SK-N-SH (cell line): Measurements from ENCODE around the gene NEU4. TPM values are rescaled to one million over a fixed set of nuclear protein-coding genes. Genes with fewer than 3 reads are reported as not detected.

Source experiments
- CTCF ChIA-PET: fragments of 300-600, 350-600 bp; formaldehyde crosslinking; extraction: SDS; loops from one replicate; lab custom pipeline; 2021; lab: Yijun Ruan, JAX
- POLR2A ChIA-PET: fragments of 350-600 bp; sonication (Branson Sonifier 250); formaldehyde crosslinking; extraction: SDS; loops from one replicate; lab custom pipeline; 2020; ENCODE audit warnings: antibody characterized with exemption, inconsistent platforms; lab: Yijun Ruan, JAX
- DNase-seq: peaks from one replicate; pipeline ENCODE4 v3.0.0; 2012
- H2AFZ ChIP-seq: fragments of 200-600 bp; sonication (generic); 2 replicates; pipeline ENCODE4 v1.8.1; 2016; ENCODE audit warnings: antibody characterized with exemption, mild to moderate bottlenecking, low read depth
- H3F3A ChIP-seq: fragments of 200-600 bp; sonication (generic); replicated peaks from 2 replicates; pipeline ENCODE3; 2016; ENCODE audit warnings: antibody characterized with exemption, mild to moderate bottlenecking; ENCODE audit not compliant: insufficient read depth
- H3K27ac ChIP-seq, 2 experiments: fragments of 200-500 bp in 1 of 2; fragments of 200-600 bp in 1 of 2; sonication (Bioruptor generic) in 1 of 2; sonication (generic), shearing (Covaris generic) in 1 of 2; 2 replicates each; pipeline versions ENCODE4 v1.5.1 to v1.6.1; 2014 to 2016; ENCODE audit warnings: low read depth in 2 of 2, inconsistent platforms in 1 of 2, low read length in 1 of 2, mild to moderate bottlenecking in 1 of 2, mixed read lengths in 1 of 2
- H3K27me3 ChIP-seq: fragments of 200-600 bp; sonication (generic), shearing (Covaris generic); 2 replicates; pipeline ENCODE4 v1.6.1; 2016; ENCODE audit warnings: mixed run types; ENCODE audit not compliant: insufficient read depth
- H3K36me3 ChIP-seq, 2 experiments: fragments of 200-500 bp in 1 of 2; fragments of 200-600 bp in 1 of 2; sonication (Bioruptor generic) in 1 of 2; sonication (generic) in 1 of 2; replicated peaks in 1 of 2; 2 replicates each; pipeline versions ENCODE3 to v1.5.1; 2014 to 2016; ENCODE audit warnings: low read length in 1 of 2, mild to moderate bottlenecking in 1 of 2; ENCODE audit not compliant: insufficient read depth in 2 of 2, control insufficient read depth in 1 of 2
- H3K4me1 ChIP-seq, 2 experiments: fragments of 200-500 bp in 1 of 2; fragments of 200-600 bp in 1 of 2; sonication (Bioruptor generic) in 1 of 2; sonication (generic), shearing (Covaris generic) in 1 of 2; 2 replicates each; pipeline versions ENCODE4 v1.5.1 to v1.6.1; 2014 to 2016; ENCODE audit warnings: low read depth in 1 of 2, low read length in 1 of 2, mixed run types in 1 of 2; ENCODE audit not compliant: insufficient read depth in 2 of 2, control insufficient read depth in 1 of 2
- H3K4me2 ChIP-seq: fragments of 200-600 bp; sonication (generic), shearing (Covaris generic); 2 replicates; pipeline ENCODE4 v1.6.1; 2017; ENCODE audit warnings: mixed run types
- H3K4me3 ChIP-seq, 2 experiments: fragments of 200-500 bp in 1 of 2; fragments of 200-600 bp in 1 of 2; sonication (Bioruptor generic) in 1 of 2; sonication (generic), shearing (Covaris generic) in 1 of 2; 2 replicates each; pipeline versions ENCODE4 v1.5.1 to v1.8.1; 2014 to 2016; ENCODE audit warnings: low read depth in 2 of 2, inconsistent platforms in 1 of 2, low read length in 1 of 2, mild to moderate bottlenecking in 1 of 2, mixed read lengths in 1 of 2, moderate library complexity in 1 of 2
- H3K79me2 ChIP-seq: fragments of 200-600 bp; sonication (generic); 2 replicates; pipeline ENCODE4 v1.8.1; 2017; ENCODE audit warnings: mild to moderate bottlenecking; ENCODE audit not compliant: insufficient read depth
- H3K9ac ChIP-seq: fragments of 200-600 bp; sonication (generic); 2 replicates; pipeline ENCODE4 v1.6.1; 2017; ENCODE audit warnings: mixed run types
- H3K9me2 ChIP-seq: fragments of 200-600 bp; sonication (generic); 2 replicates; pipeline ENCODE4 v1.6.1; 2017; ENCODE audit warnings: mixed run types
- H3K9me3 ChIP-seq: fragments of 200-600 bp; sonication (generic); 2 replicates; pipeline ENCODE4 v1.6.1; 2017; ENCODE audit warnings: mixed run types, mild to moderate bottlenecking, moderate library complexity
- H4K20me1 ChIP-seq: fragments of 200-600 bp; sonication (generic); 2 replicates; pipeline ENCODE4 v1.6.1; 2017; ENCODE audit warnings: mild to moderate bottlenecking, mixed run types; ENCODE audit not compliant: insufficient read depth
- FOSL2 ChIP-seq: IDR thresholded peaks from 2 replicates; pipeline ENCODE4 v1.4.0; 2012; ENCODE audit warnings: low read depth, mild to moderate bottlenecking, moderate library complexity, borderline replicate concordance
- FOXJ3 ChIP-seq: sonication (generic); formaldehyde crosslinking; IDR thresholded peaks from 2 replicates; pipeline ENCODE4 v1.5.1; 2020; ENCODE audit warnings: mild to moderate bottlenecking, missing genetic modification reagents
- MEF2A ChIP-seq: IDR thresholded peaks from 2 replicates; pipeline ENCODE4 v1.4.0; 2012; ENCODE audit warnings: low read depth, borderline replicate concordance
- NFIC ChIP-seq: IDR thresholded peaks from 2 replicates; pipeline ENCODE4 v1.4.0; 2012; ENCODE audit warnings: borderline replicate concordance
- RAD21 ChIP-seq: IDR thresholded peaks from 2 replicates; pipeline ENCODE4 v1.6.1; 2012; ENCODE audit warnings: mild to moderate bottlenecking, low read length
- RXRA ChIP-seq: IDR thresholded peaks from 2 replicates; pipeline ENCODE4 v1.4.0; 2012; ENCODE audit warnings: low read depth, mild to moderate bottlenecking, borderline replicate concordance
- SIN3A ChIP-seq: IDR thresholded peaks from 2 replicates; pipeline ENCODE4 v1.6.1; 2012; ENCODE audit warnings: low read depth, mild to moderate bottlenecking, low read length, moderate library complexity, borderline replicate concordance
- TAF1 ChIP-seq: IDR thresholded peaks from 2 replicates; pipeline ENCODE4 v1.6.1; 2012; ENCODE audit warnings: low read depth, mild to moderate bottlenecking, low read length, moderate library complexity, borderline replicate concordance
- TCF12 ChIP-seq: IDR thresholded peaks from 2 replicates; pipeline ENCODE4 v1.4.0; 2012
- WGBS: methylation state at CpG from one replicate; pipeline ENCODE4 v1.1.6; 2017; ENCODE audit warnings: low lambda C conversion rate; 5-methylcytosine and 5-hydroxymethylcytosine counted together
- polyA plus RNA-seq, 3 experiments: library from polyadenylated mRNA; depleted of rRNA; stranded (reverse); fragments of >200 nt; gene quantifications; 2 replicates each; pipeline ENCODE4 v1.2.3, GENCODE V29; 2012
- TF ChIP-seq, protein P1 (sequence below): fragments of 150-350 bp; IDR thresholded peaks from 2 replicates; pipeline ENCODE4 v1.6.1; 2016; ENCODE audit warnings: mild to moderate bottlenecking, low read depth, low read length
- TF ChIP-seq, protein P2 (sequence below): IDR thresholded peaks from 2 replicates; pipeline ENCODE4 v1.4.0; 2012; ENCODE audit warnings: low read depth
- TF ChIP-seq, protein P3 (sequence below): IDR thresholded peaks from 2 replicates; pipeline ENCODE4 v1.6.1; 2012; ENCODE audit warnings: mild to moderate bottlenecking, low read depth, low read length, moderate library complexity
- TF ChIP-seq, protein P4 (sequence below): IDR thresholded peaks from 2 replicates; pipeline ENCODE4; 2012
- TF ChIP-seq, protein P5 (sequence below): fragments of 200-600 bp; sonication (generic); IDR thresholded peaks from 2 replicates; pipeline ENCODE4 v1.6.1; 2017; ENCODE audit warnings: antibody characterized with exemption, mild to moderate bottlenecking, moderate library complexity
- TF ChIP-seq, protein P6 (sequence below): IDR thresholded peaks from 2 replicates; pipeline ENCODE4 v1.4.0; 2012; ENCODE audit warnings: low read depth, borderline replicate concordance

Gene NEU4
- polyA plus RNA-seq, 1 of the 3 experiments (the other 2 are of a cell fraction): 0.05 TPM

DNA sequence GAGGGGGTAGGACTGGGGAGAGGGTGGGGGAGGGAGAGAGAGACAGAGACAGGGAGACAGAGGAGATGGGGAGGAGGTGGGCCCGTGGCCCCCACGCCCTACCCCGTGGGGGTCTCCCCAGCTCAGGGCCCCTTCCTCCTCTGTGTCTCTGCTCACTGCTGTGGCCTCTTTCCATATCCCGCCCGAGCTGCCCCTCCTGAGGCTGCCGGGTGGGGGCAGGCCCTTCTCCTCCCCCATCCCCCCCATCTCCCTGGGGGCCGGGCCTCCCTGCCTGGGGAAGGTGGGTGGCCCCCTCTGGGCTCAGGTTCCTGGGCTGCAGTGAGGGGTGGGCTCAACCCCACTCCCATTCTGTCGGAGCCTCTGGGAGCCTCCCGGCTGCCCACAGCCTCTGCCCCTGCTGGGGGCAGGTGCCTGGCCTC is 50.0 kb downstream of the NEU4 start:
- no peak overlapping the region for H2AFZ ChIP-seq
- H4K20me1 ChIP-seq: no peaks in the 10 kb centered on the region
- no peaks in the 10 kb centered on the region for H3K9me2 ChIP-seq
- H3F3A ChIP-seq: no peaks in the 10 kb centered on the region
- no peaks in the 10 kb centered on the region for H3K9me3 ChIP-seq
- TF ChIP-seq NFIC (no peak), RAD21 (no peak), MEF2A (no peak), RXRA (no peak), FOXJ3 (CRISPR knock-in tag) (no peak), SIN3A (no peak), TAF1 (no peak), FOSL2 (no peak), TCF12 (no peak)
- TF ChIP-seq, protein P1, sequence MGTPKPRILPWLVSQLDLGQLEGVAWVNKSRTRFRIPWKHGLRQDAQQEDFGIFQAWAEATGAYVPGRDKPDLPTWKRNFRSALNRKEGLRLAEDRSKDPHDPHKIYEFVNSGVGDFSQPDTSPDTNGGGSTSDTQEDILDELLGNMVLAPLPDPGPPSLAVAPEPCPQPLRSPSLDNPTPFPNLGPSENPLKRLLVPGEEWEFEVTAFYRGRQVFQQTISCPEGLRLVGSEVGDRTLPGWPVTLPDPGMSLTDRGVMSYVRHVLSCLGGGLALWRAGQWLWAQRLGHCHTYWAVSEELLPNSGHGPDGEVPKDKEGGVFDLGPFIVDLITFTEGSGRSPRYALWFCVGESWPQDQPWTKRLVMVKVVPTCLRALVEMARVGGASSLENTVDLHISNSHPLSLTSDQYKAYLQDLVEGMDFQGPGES: no peak
- TF ChIP-seq, protein P2, sequence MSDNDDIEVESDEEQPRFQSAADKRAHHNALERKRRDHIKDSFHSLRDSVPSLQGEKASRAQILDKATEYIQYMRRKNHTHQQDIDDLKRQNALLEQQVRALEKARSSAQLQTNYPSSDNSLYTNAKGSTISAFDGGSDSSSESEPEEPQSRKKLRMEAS: no peak
- TF ChIP-seq, protein P3, sequence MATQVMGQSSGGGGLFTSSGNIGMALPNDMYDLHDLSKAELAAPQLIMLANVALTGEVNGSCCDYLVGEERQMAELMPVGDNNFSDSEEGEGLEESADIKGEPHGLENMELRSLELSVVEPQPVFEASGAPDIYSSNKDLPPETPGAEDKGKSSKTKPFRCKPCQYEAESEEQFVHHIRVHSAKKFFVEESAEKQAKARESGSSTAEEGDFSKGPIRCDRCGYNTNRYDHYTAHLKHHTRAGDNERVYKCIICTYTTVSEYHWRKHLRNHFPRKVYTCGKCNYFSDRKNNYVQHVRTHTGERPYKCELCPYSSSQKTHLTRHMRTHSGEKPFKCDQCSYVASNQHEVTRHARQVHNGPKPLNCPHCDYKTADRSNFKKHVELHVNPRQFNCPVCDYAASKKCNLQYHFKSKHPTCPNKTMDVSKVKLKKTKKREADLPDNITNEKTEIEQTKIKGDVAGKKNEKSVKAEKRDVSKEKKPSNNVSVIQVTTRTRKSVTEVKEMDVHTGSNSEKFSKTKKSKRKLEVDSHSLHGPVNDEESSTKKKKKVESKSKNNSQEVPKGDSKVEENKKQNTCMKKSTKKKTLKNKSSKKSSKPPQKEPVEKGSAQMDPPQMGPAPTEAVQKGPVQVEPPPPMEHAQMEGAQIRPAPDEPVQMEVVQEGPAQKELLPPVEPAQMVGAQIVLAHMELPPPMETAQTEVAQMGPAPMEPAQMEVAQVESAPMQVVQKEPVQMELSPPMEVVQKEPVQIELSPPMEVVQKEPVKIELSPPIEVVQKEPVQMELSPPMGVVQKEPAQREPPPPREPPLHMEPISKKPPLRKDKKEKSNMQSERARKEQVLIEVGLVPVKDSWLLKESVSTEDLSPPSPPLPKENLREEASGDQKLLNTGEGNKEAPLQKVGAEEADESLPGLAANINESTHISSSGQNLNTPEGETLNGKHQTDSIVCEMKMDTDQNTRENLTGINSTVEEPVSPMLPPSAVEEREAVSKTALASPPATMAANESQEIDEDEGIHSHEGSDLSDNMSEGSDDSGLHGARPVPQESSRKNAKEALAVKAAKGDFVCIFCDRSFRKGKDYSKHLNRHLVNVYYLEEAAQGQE: no peak
- TF ChIP-seq, protein P4, sequence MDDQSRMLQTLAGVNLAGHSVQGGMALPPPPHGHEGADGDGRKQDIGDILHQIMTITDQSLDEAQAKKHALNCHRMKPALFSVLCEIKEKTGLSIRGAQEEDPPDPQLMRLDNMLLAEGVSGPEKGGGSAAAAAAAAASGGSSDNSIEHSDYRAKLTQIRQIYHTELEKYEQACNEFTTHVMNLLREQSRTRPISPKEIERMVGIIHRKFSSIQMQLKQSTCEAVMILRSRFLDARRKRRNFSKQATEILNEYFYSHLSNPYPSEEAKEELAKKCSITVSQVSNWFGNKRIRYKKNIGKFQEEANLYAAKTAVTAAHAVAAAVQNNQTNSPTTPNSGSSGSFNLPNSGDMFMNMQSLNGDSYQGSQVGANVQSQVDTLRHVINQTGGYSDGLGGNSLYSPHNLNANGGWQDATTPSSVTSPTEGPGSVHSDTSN: no peak
- TF ChIP-seq, protein P5, sequence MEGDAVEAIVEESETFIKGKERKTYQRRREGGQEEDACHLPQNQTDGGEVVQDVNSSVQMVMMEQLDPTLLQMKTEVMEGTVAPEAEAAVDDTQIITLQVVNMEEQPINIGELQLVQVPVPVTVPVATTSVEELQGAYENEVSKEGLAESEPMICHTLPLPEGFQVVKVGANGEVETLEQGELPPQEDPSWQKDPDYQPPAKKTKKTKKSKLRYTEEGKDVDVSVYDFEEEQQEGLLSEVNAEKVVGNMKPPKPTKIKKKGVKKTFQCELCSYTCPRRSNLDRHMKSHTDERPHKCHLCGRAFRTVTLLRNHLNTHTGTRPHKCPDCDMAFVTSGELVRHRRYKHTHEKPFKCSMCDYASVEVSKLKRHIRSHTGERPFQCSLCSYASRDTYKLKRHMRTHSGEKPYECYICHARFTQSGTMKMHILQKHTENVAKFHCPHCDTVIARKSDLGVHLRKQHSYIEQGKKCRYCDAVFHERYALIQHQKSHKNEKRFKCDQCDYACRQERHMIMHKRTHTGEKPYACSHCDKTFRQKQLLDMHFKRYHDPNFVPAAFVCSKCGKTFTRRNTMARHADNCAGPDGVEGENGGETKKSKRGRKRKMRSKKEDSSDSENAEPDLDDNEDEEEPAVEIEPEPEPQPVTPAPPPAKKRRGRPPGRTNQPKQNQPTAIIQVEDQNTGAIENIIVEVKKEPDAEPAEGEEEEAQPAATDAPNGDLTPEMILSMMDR: no peak
- TF ChIP-seq, protein P6, sequence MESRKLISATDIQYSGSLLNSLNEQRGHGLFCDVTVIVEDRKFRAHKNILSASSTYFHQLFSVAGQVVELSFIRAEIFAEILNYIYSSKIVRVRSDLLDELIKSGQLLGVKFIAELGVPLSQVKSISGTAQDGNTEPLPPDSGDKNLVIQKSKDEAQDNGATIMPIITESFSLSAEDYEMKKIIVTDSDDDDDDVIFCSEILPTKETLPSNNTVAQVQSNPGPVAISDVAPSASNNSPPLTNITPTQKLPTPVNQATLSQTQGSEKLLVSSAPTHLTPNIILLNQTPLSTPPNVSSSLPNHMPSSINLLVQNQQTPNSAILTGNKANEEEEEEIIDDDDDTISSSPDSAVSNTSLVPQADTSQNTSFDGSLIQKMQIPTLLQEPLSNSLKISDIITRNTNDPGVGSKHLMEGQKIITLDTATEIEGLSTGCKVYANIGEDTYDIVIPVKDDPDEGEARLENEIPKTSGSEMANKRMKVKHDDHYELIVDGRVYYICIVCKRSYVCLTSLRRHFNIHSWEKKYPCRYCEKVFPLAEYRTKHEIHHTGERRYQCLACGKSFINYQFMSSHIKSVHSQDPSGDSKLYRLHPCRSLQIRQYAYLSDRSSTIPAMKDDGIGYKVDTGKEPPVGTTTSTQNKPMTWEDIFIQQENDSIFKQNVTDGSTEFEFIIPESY: no peak
- no peak for DNase-seq
- H3K4me1 ChIP-seq: peaks cover 6 to 14% of the 10 kb centered on the region in 2 experiments; a peak in 3 of 4 replicates
- H3K27me3 ChIP-seq: no peaks in the 10 kb centered on the region
- POLR2A ChIA-PET: interaction anchor here (0.9 to 1.4 kb wide), 2 partner anchors 8 to 125 kb away, joined by 3 to 4 read pairs; partner anchors contain the start of gene D2HGDH
- 65% methylated on average over 6 of the region's 9 CpGs for WGBS
- H3K4me3 ChIP-seq: no peak overlapping the region
- no peak overlapping the region for H3K9ac ChIP-seq
- CTCF ChIA-PET: interaction anchor here (0.6 to 1.5 kb wide), 3 partner anchors 19 to 90 kb away, joined by 3 to 5 read pairs (median 4); no protein-coding TSS in a partner anchor
- H3K4me2 ChIP-seq: no peak overlapping the region
- no peaks in the 10 kb centered on the region for H3K36me3 ChIP-seq
- no peak overlapping the region for H3K27ac ChIP-seq
- H3K79me2 ChIP-seq: no peaks in the 10 kb centered on the region
